Breast epithelium (tissue), 4 donors: Measurements from ENCODE around the gene UNK. TPM values are rescaled to one million over a fixed set of nuclear protein-coding genes. Genes with fewer than 3 reads are reported as not detected.
A peak's percentile ranks its signal among the peaks of the same experiment; 100 is the strongest.

ENCODE experiments used
- DNase-seq, 2 donors: peaks; one replicate each; pipeline ENCODE4 v3.0.0-alpha.2; 2019; ENCODE audit warnings: low spot score in 2 of 2
- H3K27ac ChIP-seq, 2 donors: fragments of 200-600 bp; sonication (generic) in 1 of 2; one replicate each; pipeline ENCODE4 v1.5.1; 2016 to 2019; ENCODE audit warnings: mild to moderate bottlenecking in 1 of 2
- H3K27me3 ChIP-seq, 2 donors: fragments of 200-600 bp; sonication (generic) in 1 of 2; one replicate each; pipeline versions ENCODE4 v1.5.1 to v1.6.0; 2017 to 2019; ENCODE audit warnings: control low read depth in 1 of 2, mild to moderate bottlenecking in 1 of 2
- H3K36me3 ChIP-seq: fragments of 200-600 bp; one replicate; pipeline ENCODE4 v1.5.1; 2019
- H3K4me1 ChIP-seq, 2 donors: fragments of 200-600 bp; sonication (generic); one replicate each; pipeline ENCODE4 v1.5.1; 2016 to 2019; ENCODE audit warnings: control low read depth in 1 of 2
- H3K4me3 ChIP-seq, 3 donors: fragments of 200-600 bp; sonication (generic); 1 replicate in 2 of 3; 2 replicates in 1 of 3; pipeline ENCODE4 v1.5.1; 2016 to 2019; ENCODE audit warnings: mild to moderate bottlenecking in 3 of 3, moderate library complexity in 2 of 3
- H3K9me3 ChIP-seq, 2 donors: fragments of 200-600 bp; sonication (generic) in 1 of 2; one replicate each; pipeline ENCODE4 v1.5.1; 2016 to 2019; ENCODE audit warnings: control low read depth in 1 of 2
- CTCF ChIP-seq, 3 donors: fragments of 450-650 bp; IDR thresholded peaks; one replicate each; pipeline ENCODE4 v1.5.1; 2016 to 2017; ENCODE audit warnings: antibody characterized with exemption in 3 of 3, mild to moderate bottlenecking in 3 of 3, moderate library complexity in 3 of 3
- POLR2A ChIP-seq: fragments of 450-650 bp; IDR thresholded peaks from one replicate; pipeline ENCODE4 v1.6.1; 2016; ENCODE audit warnings: antibody characterized with exemption, mild to moderate bottlenecking, moderate library complexity
- POLR2AphosphoS5 ChIP-seq, 3 donors: sonication (generic); formaldehyde crosslinking; IDR thresholded peaks; one replicate each; pipeline ENCODE4 v1.6.1; 2017; ENCODE audit warnings: antibody characterized with exemption in 3 of 3
- intact Hi-C: fragments of 100-400 bp; cut with DNase I; formaldehyde crosslinking; loops from one replicate; pipeline ENCODE4 v1.15.1; 2023; ENCODE audit warnings: low total_unique reads
- total RNA-seq, 3 donors: library from RNA; depleted of rRNA; stranded (reverse); fragments of >200 nt; gene quantifications; one replicate each; pipeline ENCODE4 v1.1.0, GENCODE V29; 2016

The UNK gene
- total RNA-seq, 3 donors from 2014 or later = 18.7 to 43.3 (median 28.5) TPM

DNA sequence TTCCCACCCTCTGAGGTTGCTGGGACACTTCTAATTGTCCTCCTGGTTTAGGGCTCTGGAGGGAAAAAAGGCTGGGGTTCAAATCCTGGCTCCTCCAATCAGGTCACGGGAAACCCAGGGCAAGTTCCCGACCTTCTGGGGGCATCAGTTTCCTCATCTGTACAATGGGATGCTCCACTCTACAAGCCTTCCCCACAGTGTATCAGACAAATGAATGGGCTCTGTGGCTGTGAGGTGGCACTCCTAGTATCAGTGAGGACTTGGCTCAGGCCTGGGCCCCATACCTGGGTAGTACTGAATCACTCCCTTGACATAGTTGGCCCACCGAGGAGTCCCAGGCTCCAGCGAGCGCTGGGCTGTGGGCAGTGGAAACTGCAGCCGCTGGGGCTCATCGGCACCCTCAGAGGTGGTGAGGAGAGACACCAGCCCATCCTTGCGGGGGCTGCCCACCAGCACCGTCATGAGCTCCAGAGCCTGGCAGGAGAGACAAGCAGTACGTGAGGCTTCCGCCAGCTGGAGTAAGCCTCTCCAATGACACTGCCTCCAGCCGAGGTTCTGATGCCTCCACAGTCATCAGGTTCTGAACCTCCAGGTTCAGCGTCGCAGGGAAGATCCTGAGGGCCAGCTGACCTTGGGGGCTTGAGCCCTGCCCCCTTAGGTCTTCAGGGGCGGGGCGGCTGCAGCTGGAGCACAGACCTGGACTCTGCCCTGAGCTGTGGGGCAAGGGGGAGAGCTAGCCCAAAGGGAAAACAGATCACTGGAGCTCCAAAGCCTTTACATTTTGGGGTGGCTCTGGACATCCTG lies 20.8 kb upstream of the UNK start:
- Histone ChIP-seq H3K27me3 (no peaks in the 10 kb centered on the region), H3K4me3 (peak overlapping the region; percentile 69 to 86 (median 75)), H3K27ac (peak overlapping the region; percentile 72 to 92), H3K9me3 (no peaks in the 10 kb centered on the region), H3K4me1 (peaks cover 7 to 10% of the 10 kb centered on the region in 2 donors), H3K36me3 (no peaks in the 10 kb centered on the region)
- no peak for DNase-seq
- intact Hi-C loops = no loop called here
- TF ChIP-seq POLR2AphosphoS5 (IDR thresholded peaks at IDR 0.05) = no peak
- TF ChIP-seq POLR2A = no peak
- no peak for TF ChIP-seq CTCF (IDR thresholded peaks at IDR 0.05)

- H3K27ac ChIP-seq = peak overlapping the region; percentile 72 to 92
- intact Hi-C loops = no loop called here
- TF ChIP-seq CTCF (IDR thresholded peaks at IDR 0.05) (no peak), POLR2AphosphoS5 (IDR thresholded peaks at IDR 0.05) (no peak), POLR2A (no peak)
- H3K4me3 ChIP-seq = peak overlapping the region; percentile 69 to 86 (median 75)
- no peak for DNase-seq
- peaks cover 7 to 10% of the 10 kb centered on the region in 2 donors for H3K4me1 ChIP-seq
- H3K27me3 ChIP-seq = no peaks in the 10 kb centered on the region
- no peaks in the 10 kb centered on the region for H3K9me3 ChIP-seq
- H3K36me3 ChIP-seq = no peaks in the 10 kb centered on the region
Observed at GRCh38 chr17:75764417-75764710, 20.2 kb upstream of the UNK start.

DNA sequence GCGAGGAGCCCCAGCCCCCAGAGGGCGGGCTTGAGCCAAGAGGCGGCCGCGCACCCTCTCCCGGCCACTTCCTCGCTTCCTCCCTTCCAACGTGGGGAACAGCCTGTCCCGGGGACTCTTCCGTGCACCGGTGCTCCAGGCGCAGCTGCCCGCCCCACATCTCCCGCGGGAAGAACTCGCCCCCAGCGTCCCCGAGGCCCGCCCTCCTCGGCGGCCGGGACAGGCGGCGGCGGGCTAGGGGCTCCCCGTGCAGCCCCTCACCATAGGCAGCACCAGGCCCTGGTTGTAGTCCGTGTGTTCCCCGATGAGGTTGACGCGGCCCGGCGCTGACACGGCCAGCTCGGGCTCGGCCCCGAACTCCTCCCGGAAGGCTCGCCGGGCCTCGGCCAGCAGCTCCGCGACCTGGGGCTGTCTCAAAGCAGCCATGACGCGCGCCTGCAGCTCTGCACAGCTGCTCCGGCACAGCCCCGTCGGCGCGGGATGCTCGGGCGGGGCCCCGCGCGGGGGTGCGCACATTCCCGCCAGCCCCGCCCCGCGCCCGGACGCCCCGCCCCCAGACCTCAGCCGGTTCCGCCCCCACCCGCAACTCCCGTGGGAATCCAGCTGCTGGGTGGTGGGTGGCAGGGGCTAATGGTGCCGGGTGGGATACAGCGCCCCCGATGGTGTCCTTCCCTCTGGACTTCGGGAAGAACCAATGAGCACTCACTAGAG lies 19.7 kb upstream of the UNK start, which contains the start of gene GALK1:
Gene GALK1 (minus strand): TSS at position 482 of the 711 bp plus-strand sequence. CDS start 56 bp downstream, at position 426.
- Histone ChIP-seq H3K27ac (peak within 1 kb of the TSS; percentile 72 to 92), H3K36me3 (no peaks in the 10 kb centered on the region), H3K27me3 (no peaks in the 10 kb centered on the region), H3K4me1 (peaks cover 7 to 10% of the 10 kb centered on the region in 2 donors), H3K9me3 (no peaks in the 10 kb centered on the region), H3K4me3 (peak within 1 kb of the TSS; percentile 69 to 86 (median 75))
- peak in 1 of 2 donors; percentile 71 for DNase-seq
- TF ChIP-seq POLR2AphosphoS5 (IDR thresholded peaks at IDR 0.05) (peak in 2 of 3 donors; percentile 49 to 57), POLR2A (no peak), CTCF (IDR thresholded peaks at IDR 0.05) (peak in 1 of 3 donors; percentile 71)
- intact Hi-C loops = no loop called here

DNA sequence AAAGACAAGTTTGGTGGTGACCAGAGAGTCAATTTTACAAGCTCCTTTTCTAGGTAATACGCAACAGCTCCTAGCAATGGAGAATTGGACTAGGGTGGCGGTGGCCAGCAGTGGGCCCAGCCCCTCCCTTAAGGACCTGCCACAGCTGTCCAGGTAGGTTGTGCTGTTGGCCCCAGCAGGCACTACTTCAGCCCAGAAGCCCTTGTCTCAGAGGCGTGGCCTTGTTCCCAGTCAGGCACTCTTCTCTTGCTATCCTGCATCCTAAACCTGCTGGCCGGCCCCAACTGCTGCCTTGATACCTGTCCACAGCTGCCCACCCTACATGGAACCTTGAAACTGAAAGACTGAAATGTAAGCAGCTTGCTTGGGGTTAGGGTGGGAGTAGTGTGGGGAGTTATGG lies 18.6 kb upstream of the UNK start:
- no peaks in the 10 kb centered on the region for H3K36me3 ChIP-seq
- TF ChIP-seq POLR2AphosphoS5 (IDR thresholded peaks at IDR 0.05) = no peak
- TF ChIP-seq POLR2A = no peak
- no peak for TF ChIP-seq CTCF (IDR thresholded peaks at IDR 0.05)
- no peaks in the 10 kb centered on the region for H3K27me3 ChIP-seq
- H3K4me3 ChIP-seq = no peak overlapping the region
- H3K4me1 ChIP-seq = peaks cover 7 to 10% of the 10 kb centered on the region in 2 donors
- intact Hi-C loops = no loop called here
- H3K9me3 ChIP-seq = no peaks in the 10 kb centered on the region
- no peak for DNase-seq
- H3K27ac ChIP-seq = peak overlapping the region; percentile 72 to 92

GRCh38 chr17:75767881-75768280 lies 16.7 kb upstream of the UNK start:
- TF ChIP-seq POLR2AphosphoS5 (IDR thresholded peaks at IDR 0.05) = no peak
- no peak for TF ChIP-seq POLR2A
- no peak for TF ChIP-seq CTCF (IDR thresholded peaks at IDR 0.05)
- Histone ChIP-seq H3K4me3 (no peak overlapping the region), H3K4me1 (peaks cover 7 to 10% of the 10 kb centered on the region in 2 donors), H3K27ac (no peak overlapping the region), H3K36me3 (no peaks in the 10 kb centered on the region), H3K27me3 (no peaks in the 10 kb centered on the region), H3K9me3 (no peaks in the 10 kb centered on the region)
- intact Hi-C loops = no loop called here
- DNase-seq = no peak
